DND-41 (cell line): ENCODE measurements around the gene CYSRT1.

ENCODE experiments used
- ATAC-seq: fragments of 200-7000 bp; cut with Tn5 transposase; 3 replicates; pipeline ENCODE4 v1.9.1; 2021; ENCODE audit warnings: low read depth; ENCODE audit not compliant: insufficient read depth
- DNase-seq: peaks from one replicate; pipeline ENCODE4 v3.0.0-alpha.2; 2020
- H2AFZ ChIP-seq: 2 replicates; pipeline ENCODE4 v1.6.0; 2012; ENCODE audit warnings: low read depth, low read length
- H3K27ac ChIP-seq: 2 replicates; pipeline ENCODE4 v1.5.1; 2012; ENCODE audit warnings: low read length, inconsistent platforms
- H3K27me3 ChIP-seq: fragments of 200-600 bp; sonication (generic); 2 replicates; pipeline ENCODE4 v1.6.0; 2012; ENCODE audit warnings: low read length, mild to moderate bottlenecking, inconsistent platforms; ENCODE audit not compliant: insufficient read depth, poor library complexity
- H3K36me3 ChIP-seq: 2 replicates; pipeline ENCODE4 v1.5.1; 2012; ENCODE audit warnings: low read length, inconsistent platforms; ENCODE audit not compliant: insufficient read depth
- H3K4me1 ChIP-seq: 2 replicates; pipeline ENCODE4 v1.5.1; 2012; ENCODE audit warnings: mild to moderate bottlenecking, low read length; ENCODE audit not compliant: insufficient read depth
- H3K4me2 ChIP-seq: 2 replicates; pipeline ENCODE4 v1.6.0; 2012; ENCODE audit warnings: mild to moderate bottlenecking, moderate library complexity, low read length, inconsistent platforms; ENCODE audit not compliant: insufficient read depth
- H3K4me3 ChIP-seq, 2 experiments: fragments of 200-600 bp in 1 of 2; shearing (Covaris generic) in 1 of 2; 2 replicates each; pipeline ENCODE4 v1.5.1; 2012 to 2016; ENCODE audit warnings: inconsistent platforms in 2 of 2, low read length in 2 of 2, mild to moderate bottlenecking in 2 of 2, low read depth in 1 of 2, moderate library complexity in 1 of 2
- H3K79me2 ChIP-seq: 2 replicates; pipeline ENCODE4 v1.6.0; 2012; ENCODE audit warnings: low read length, inconsistent platforms; ENCODE audit not compliant: insufficient read depth
- H3K9ac ChIP-seq: 2 replicates; pipeline ENCODE4 v1.6.0; 2012; ENCODE audit warnings: low read depth, mild to moderate bottlenecking, inconsistent platforms, low read length, moderate library complexity
- H3K9me3 ChIP-seq: 2 replicates; pipeline ENCODE4 v1.5.1; 2012; ENCODE audit warnings: low read length, moderate library complexity, mild to moderate bottlenecking, inconsistent platforms; ENCODE audit not compliant: insufficient read depth, severe bottlenecking
- H4K20me1 ChIP-seq: 2 replicates; pipeline ENCODE4 v1.6.0; 2012; ENCODE audit warnings: low read length; ENCODE audit not compliant: insufficient read depth
- CTCF ChIP-seq: IDR thresholded peaks from 2 replicates; pipeline ENCODE4 v1.5.1; 2012; ENCODE audit warnings: borderline replicate concordance, low read length, moderate library complexity, mild to moderate bottlenecking; ENCODE audit not compliant: poor library complexity, severe bottlenecking; ENCODE audit errors: extremely low read depth
- EZH2 ChIP-seq: IDR thresholded peaks from 3 replicates; pipeline ENCODE4 v1.6.1; 2012; ENCODE audit warnings: borderline replicate concordance, low read depth, mild to moderate bottlenecking, moderate library complexity, low read length, inconsistent platforms; ENCODE audit not compliant: severe bottlenecking

The CYSRT1 gene

GRCh38 chr9:137216188-137216965 is 8.6 kb upstream of the CYSRT1 start:
- no peak for ATAC-seq
- TF ChIP-seq CTCF (no peak), EZH2 (no peak)
- peaks cover 2% of the 10 kb centered on the region; the same call in 1 of the 2 replicates for H4K20me1 ChIP-seq
- no peaks in the 10 kb centered on the region for H3K9me3 ChIP-seq
- no peak overlapping the region for H3K27ac ChIP-seq
- no peaks in the 10 kb centered on the region for H3K4me1 ChIP-seq
- H2AFZ ChIP-seq: no peak overlapping the region
- DNase-seq: no peak
- H3K4me2 ChIP-seq: no peak overlapping the region
- H3K79me2 ChIP-seq: no peaks in the 10 kb centered on the region
- H3K9ac ChIP-seq: no peak overlapping the region
- H3K27me3 ChIP-seq: no peaks in the 10 kb centered on the region
- H3K4me3 ChIP-seq: no peak overlapping the region
- H3K36me3 ChIP-seq: peaks cover 28% of the 10 kb centered on the region

- H3K4me1 ChIP-seq: peaks cover under 1% of the 10 kb centered on the region
- no peak overlapping the region for H3K4me2 ChIP-seq
- H3K27ac ChIP-seq: no peak overlapping the region
- H3K27me3 ChIP-seq: no peaks in the 10 kb centered on the region
- H3K36me3 ChIP-seq: peaks cover 28% of the 10 kb centered on the region
- no peak overlapping the region for H3K4me3 ChIP-seq
- H3K9ac ChIP-seq: no peak overlapping the region
- H3K9me3 ChIP-seq: no peaks in the 10 kb centered on the region
- H2AFZ ChIP-seq: no peak overlapping the region
- DNase-seq (no peak), ATAC-seq (no peak)
- TF ChIP-seq EZH2 (no peak), CTCF (no peak)
- no peaks in the 10 kb centered on the region for H3K79me2 ChIP-seq
- H4K20me1 ChIP-seq: no peaks in the 10 kb centered on the region; the same call in 1 of the 2 replicates
Observed at GRCh38 chr9:137217276-137218211, 7.4 kb upstream of the CYSRT1 start.

- Histone ChIP-seq H3K27me3 (no peaks in the 10 kb centered on the region), H3K9me3 (no peaks in the 10 kb centered on the region), H2AFZ (no peak overlapping the region), H3K27ac (no peak overlapping the region), H3K4me3 (no peak overlapping the region), H3K79me2 (no peaks in the 10 kb centered on the region), H4K20me1 (no peaks in the 10 kb centered on the region; the same call in 1 of the 2 replicates), H3K36me3 (peaks cover 24% of the 10 kb centered on the region), H3K4me2 (no peak overlapping the region), H3K9ac (no peak overlapping the region), H3K4me1 (peaks cover 7% of the 10 kb centered on the region)
- DNase-seq (no peak), ATAC-seq (no peak)
- TF ChIP-seq CTCF (no peak), EZH2 (no peak)
Observed at GRCh38 chr9:137218212-137218753, 6.7 kb upstream of the CYSRT1 start.
